ENCODE data around the gene ARL5B. TPM values are rescaled to one million over a fixed set of nuclear protein-coding genes. Genes with fewer than 3 reads are reported as not detected.
"Not testable (repeated sequence)": the region's sequence is repeated elsewhere in the genome, so short reads cannot be mapped to it uniquely, and the experiment has no call there.

Gene ARL5B
- total and polyA plus RNA-seq, 3 donors from 2014 or later = 9.4 to 18.3 (median 16.8) TPM

- TF ChIP-seq CTCF (IDR thresholded peaks at IDR 0.05) (no peak), POLR2A (IDR thresholded peaks at IDR 0.05) (no peak)
- H3K4me1 ChIP-seq = no peaks in the 10 kb centered on the region
- WGBS, 2 donors = 89 to 92% methylated on average over 4 of the region's 4 CpGs
- intact Hi-C loops (cut with DNase I; ENCODE audit: low total_unique reads) = no loop called here
- no peaks in the 10 kb centered on the region for H3K9me3 ChIP-seq
- H3K36me3 ChIP-seq (ENCODE audit: low read depth, missing control alignments) = no peaks in the 10 kb centered on the region
- H3K27ac ChIP-seq = no peak overlapping the region
- H3K27me3 ChIP-seq = no peaks in the 10 kb centered on the region
- H3K4me3 ChIP-seq = no peak overlapping the region
- no peak for DNase-seq
Measured at GRCh38 chr10:18635995-18636394, 23.2 kb upstream of the ARL5B start.

- H3K4me3 ChIP-seq; DNase-seq; H3K27me3 ChIP-seq; H3K27ac ChIP-seq; H3K36me3 ChIP-seq (ENCODE audit: low read depth, missing control alignments); H3K4me1 ChIP-seq; intact Hi-C loops (cut with DNase I; ENCODE audit: low total_unique reads); H3K9me3 ChIP-seq: not testable (repeated sequence)
- 89 to 92% methylated on average over 1 of the region's 1 CpG for WGBS, 2 donors
Measured at GRCh38 chr10:18637400-18637799, 21.8 kb upstream of the ARL5B start.

GRCh38 chr10:18639719-18640118 is 19.5 kb upstream of the ARL5B start:
- H3K4me3 ChIP-seq; H3K9me3 ChIP-seq; H3K36me3 ChIP-seq (ENCODE audit: low read depth, missing control alignments); H3K4me1 ChIP-seq; intact Hi-C loops (cut with DNase I; ENCODE audit: low total_unique reads); H3K27ac ChIP-seq; H3K27me3 ChIP-seq; DNase-seq: not testable (repeated sequence)
- 86 to 94% methylated on average over 2 of the region's 2 CpGs for WGBS, 2 donors

- Histone ChIP-seq H3K4me3 (no peak overlapping the region), H3K4me1 (peaks cover 9% of the 10 kb centered on the region), H3K36me3 (ENCODE audit: low read depth, missing control alignments) (no peaks in the 10 kb centered on the region), H3K27ac (no peak overlapping the region), H3K27me3 (no peaks in the 10 kb centered on the region), H3K9me3 (no peaks in the 10 kb centered on the region)
- DNase-seq = no peak
- 87 to 93% methylated on average over 2 of the region's 2 CpGs for WGBS, 2 donors
- TF ChIP-seq POLR2A (IDR thresholded peaks at IDR 0.05) (no peak), CTCF (IDR thresholded peaks at IDR 0.05) (no peak)
- intact Hi-C loops (cut with DNase I; ENCODE audit: low total_unique reads) = no loop called here
Measured at GRCh38 chr10:18647151-18647550, 12.1 kb upstream of the ARL5B start.

- Histone ChIP-seq H3K4me3 (no peak overlapping the region), H3K27ac (no peak overlapping the region)
- intact Hi-C loops (cut with DNase I; ENCODE audit: low total_unique reads) = no loop called here
Measured at GRCh38 chr10:18647945-18648344, 11.3 kb upstream of the ARL5B start.

More at GRCh38 chr10:18647945-18648344, 11.3 kb upstream of the ARL5B start:
- 92 to 96% methylated on average over 3 of the region's 3 CpGs for whole genome bisulfite sequencing, 2 donors
- no peaks in the 10 kb centered on the region for H3K36me3 ChIP-seq (ENCODE audit: low read depth, missing control alignments)
- H3K4me1 ChIP-seq = peaks cover 9% of the 10 kb centered on the region
- H3K9me3 ChIP-seq = no peaks in the 10 kb centered on the region
- TF ChIP-seq POLR2A (IDR thresholded peaks at IDR 0.05) (no peak), CTCF (IDR thresholded peaks at IDR 0.05) (no peak)
- H3K27me3 ChIP-seq = no peaks in the 10 kb centered on the region
- DNase-seq = no peak

Data from testis (tissue), 3 donors.